ENCODE measurements around the gene UBE4B. TPM values are rescaled to one million over a fixed set of nuclear protein-coding genes. Genes with fewer than 3 reads are reported as not detected.
"Not testable (repeated sequence)": the region's sequence is repeated elsewhere in the genome, so short reads cannot be mapped to it uniquely, and the experiment has no call there.

UBE4B gene
- total RNA-seq, 1 donor from 2014 or later: 74.3 TPM

DNA sequence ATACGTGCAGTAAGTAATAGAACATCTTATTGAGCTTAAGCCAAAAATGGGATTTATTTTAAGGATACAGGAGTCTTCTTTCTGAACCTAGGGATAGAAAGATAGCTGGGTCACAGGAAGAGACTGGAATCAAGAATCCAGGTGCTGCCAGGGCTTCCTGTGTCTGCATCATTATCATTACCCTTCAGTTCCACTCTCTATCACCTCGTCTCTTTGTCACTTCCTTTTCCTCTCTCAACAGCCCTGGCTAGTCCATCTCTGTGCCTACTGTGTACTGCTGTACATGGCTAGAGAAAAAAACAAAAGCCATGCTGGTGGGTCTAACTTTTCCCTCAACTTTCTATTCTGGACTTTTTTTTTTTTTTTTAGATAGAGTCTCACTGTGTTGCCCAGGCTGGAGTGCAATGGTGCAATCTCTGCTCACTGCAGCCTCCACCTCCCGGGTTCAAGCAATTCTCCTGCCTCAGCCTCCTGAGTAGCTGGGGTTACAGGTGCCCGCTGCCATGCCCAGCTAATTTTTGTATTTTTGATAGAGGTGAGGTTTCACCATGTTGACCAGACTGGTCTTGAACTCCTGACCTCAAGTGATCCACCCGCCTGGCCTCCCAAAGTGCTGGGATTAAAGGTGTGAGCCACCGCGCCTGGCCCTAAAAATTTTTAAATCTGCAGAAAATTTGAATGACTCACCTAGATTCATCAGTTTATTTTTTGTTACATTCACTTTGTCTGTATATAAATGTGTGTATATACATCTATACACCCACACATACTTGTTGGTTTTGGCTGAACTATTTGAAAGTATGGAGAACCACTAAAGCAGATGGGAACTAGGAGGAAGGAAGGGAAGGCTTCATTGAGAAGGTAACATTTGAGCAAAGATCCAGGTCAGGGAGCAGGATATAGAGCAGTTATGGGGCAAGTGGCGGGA is 31.9 kb downstream of the UBE4B start:
- no peak for ATAC-seq (ENCODE audit: poor library complexity)
- intact Hi-C loops (cut with DNase I): no loop called here
- no peak for DNase-seq

DNA sequence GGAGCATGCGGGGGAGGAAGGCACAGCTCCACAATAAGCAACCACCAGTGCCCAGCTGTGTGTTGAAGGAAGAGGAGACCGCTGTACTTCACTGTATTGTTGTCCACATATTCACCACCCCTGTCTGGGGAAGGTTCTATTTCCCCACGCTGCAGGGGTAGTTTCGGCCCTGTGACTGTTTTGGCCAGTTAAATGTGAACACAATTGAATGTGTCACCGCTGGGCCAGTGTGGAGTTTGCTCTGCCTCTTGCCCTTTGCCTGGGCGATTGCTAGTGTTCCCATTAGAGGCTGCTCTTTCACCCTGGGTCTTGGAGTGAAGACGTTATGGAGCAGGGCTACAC is 32.6 kb downstream of the UBE4B start:
- intact Hi-C loops (cut with DNase I): no loop called here
- ATAC-seq (ENCODE audit: poor library complexity) (peak; percentile 45), DNase-seq (no peak)

DNA sequence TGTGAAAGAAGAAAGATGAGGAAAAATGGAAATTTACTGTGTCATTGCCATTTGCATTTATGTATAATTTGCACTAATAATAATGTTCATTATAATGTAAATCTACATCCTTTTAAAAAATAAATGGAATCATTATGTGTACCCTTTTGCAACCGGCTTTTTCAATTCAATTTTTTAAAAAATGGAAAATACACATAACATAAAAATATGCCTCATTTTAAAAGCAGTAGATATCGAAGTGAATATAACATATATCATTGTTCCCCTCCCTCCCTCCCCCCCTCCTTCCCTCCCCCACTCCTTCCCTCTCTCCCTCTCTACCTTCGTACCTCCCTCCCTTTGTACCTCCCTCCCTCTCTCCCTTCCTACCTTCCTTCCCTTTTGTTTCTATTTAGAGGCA is 33.0 kb downstream of the UBE4B start:
- intact Hi-C loops (cut with DNase I): no loop called here
- ATAC-seq (ENCODE audit: poor library complexity) (no peak), DNase-seq (no peak)

DNA sequence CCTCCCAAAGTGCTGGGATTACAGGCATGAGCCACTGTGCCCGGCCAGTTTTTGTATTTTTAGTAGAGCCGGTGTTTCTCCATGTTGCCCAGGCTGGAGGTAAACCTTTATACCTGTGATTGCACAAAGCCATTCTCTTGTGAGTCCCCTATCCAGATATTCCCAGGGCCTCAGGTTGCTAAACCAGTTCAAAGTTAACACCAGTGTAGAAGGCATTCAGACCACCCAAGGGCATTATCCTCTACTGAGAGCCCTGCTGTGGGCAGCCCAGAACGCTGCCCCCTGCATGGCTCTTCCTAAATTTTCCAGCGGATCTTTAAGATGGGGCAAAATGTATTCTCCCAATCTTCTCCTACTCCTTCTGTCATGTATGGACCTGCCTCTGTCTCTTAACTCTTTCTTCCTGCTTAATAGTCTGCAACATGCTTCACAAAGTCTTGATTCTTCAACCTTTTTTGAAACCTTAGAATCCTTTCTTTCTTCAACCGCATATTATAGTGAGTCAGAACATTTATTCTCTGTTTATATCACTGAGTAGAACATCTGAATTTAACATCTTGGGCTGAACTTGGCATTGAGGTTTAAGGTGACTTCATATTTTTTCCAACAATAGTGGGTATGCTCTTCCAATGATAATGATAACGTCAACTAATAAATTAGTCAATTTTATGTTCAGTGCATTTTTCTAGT is 36.0 kb downstream of the UBE4B start:
- ATAC-seq (ENCODE audit: poor library complexity): no peak
- intact Hi-C loops (cut with DNase I): no loop called here

DNA sequence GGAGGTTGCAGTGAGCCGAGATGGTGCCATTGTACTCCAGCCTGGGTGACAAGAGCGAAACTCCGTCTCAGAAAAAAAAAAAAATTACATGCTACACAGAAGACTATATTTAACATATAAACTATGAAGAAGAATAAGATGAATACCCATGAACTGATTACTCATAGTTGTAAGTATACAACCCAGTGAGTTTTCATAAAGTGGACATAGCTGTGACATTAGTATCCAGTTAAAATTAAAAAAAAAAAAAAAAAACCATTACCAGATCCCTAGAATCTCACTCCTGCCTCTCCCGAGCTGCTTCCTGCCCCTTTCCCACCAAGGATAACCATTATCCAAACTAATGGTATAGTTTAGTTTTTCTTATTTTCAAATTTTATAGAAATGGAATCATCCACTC is 37.4 kb downstream of the UBE4B start:
- DNase-seq: no peak
- intact Hi-C loops (cut with DNase I): no loop called here
- ATAC-seq (ENCODE audit: poor library complexity): no peak

More for the DNA sequence above, 36.0 kb downstream of the UBE4B start:
- DNase-seq: no peak

- ATAC-seq (ENCODE audit: poor library complexity) (no peak), DNase-seq (no peak)
- intact Hi-C loops (cut with DNase I): no loop called here
Observed at GRCh38 chr1:10071640-10072039, 38.9 kb downstream of the UBE4B start.

DNA sequence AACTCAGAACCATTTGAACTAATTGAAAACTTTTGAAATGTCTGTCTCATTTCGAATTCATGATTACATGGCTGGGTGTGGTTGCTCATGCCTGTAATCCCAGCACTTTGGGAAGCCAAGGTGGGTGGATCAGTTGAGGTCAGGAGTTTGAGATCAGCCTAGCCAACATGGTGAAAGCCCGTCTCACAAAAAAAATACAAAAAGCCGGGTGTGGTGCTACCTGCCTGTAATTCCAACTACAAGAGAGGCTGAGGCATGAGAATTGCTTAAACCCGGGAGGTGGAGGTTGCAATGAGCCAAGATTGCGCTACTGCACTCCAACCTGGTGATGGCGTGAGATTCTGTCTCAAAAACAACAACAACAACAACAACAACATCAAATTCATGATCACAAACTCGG is 40.6 kb downstream of the UBE4B start:
- intact Hi-C loops (cut with DNase I); DNase-seq; ATAC-seq (ENCODE audit: poor library complexity): not testable (repeated sequence)

DNA sequence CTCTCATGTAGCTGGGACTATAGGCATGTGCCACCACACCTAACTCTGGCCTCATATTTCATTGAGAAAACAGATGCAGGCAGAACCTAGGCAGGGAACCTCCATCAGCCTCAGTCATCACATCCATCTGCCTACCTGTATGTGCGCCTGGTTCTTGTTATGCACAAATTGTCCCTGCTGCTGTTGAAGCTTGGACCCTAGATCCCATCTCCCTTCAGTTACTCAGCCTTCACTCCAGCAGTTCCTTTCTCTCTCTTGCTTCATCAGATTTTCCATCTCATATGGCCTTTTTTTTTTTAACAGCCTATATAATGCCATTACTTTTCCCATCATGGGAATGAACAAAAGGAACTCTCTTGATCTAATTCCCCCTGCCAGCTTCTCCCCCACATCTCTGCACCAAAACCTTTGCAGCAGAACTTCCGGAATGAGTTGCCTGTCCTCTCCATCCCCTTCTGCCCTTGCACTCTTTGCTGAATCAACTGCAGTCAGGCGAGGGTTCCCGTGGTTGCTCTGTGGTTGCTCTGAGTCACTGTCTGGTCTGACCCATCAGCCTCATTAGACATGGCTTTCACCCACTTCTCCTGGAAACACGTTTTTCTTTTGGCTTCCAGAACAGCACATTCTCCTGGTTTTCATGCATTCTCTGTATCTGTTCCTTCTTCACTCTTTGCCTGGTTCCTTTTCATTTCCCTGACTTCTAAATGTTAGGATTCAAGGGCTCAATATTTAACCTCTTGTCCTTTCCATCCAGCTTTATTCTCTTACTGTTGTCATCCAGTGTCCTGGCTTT is 41.5 kb downstream of the UBE4B start:
- DNase-seq (no peak), ATAC-seq (ENCODE audit: poor library complexity) (peak; percentile 25)
- intact Hi-C loops (cut with DNase I): no loop called here

- intact Hi-C loops (cut with DNase I): no loop called here
- no peak for DNase-seq
- ATAC-seq (ENCODE audit: poor library complexity): peak; percentile 43
Observed at GRCh38 chr1:10074852-10075730, 42.3 kb downstream of the UBE4B start.

- intact Hi-C loops (cut with DNase I): no loop called here
- no peak for ATAC-seq (ENCODE audit: poor library complexity)
- no peak for DNase-seq
Observed at GRCh38 chr1:10075732-10076131, 43.0 kb downstream of the UBE4B start.

DNA sequence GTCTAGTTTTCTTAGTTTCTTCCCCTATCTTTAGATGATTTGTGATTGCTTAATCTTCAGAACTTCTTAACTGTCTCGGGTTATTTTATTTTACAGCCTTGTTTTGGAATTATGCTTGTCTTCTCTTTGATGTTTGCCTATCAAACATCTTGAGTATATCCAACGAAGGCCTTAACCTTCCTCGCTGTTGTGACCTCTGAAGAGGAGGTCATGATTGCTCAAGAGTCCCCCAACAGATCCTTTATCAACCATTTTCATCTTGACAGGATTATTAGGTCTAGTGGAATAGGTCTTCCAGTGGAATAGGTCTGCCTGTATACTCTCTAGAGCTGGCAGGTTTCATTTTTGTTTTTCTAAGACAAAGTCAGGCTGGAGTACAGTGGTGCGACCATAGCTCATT is 45.7 kb downstream of the UBE4B start:
- intact Hi-C loops (cut with DNase I): no loop called here
- no peak for DNase-seq
- no peak for ATAC-seq (ENCODE audit: poor library complexity)

- ATAC-seq (ENCODE audit: poor library complexity): no peak
- intact Hi-C loops (cut with DNase I): no loop called here
Observed at GRCh38 chr1:10080523-10080922, 47.8 kb downstream of the UBE4B start.

DNA sequence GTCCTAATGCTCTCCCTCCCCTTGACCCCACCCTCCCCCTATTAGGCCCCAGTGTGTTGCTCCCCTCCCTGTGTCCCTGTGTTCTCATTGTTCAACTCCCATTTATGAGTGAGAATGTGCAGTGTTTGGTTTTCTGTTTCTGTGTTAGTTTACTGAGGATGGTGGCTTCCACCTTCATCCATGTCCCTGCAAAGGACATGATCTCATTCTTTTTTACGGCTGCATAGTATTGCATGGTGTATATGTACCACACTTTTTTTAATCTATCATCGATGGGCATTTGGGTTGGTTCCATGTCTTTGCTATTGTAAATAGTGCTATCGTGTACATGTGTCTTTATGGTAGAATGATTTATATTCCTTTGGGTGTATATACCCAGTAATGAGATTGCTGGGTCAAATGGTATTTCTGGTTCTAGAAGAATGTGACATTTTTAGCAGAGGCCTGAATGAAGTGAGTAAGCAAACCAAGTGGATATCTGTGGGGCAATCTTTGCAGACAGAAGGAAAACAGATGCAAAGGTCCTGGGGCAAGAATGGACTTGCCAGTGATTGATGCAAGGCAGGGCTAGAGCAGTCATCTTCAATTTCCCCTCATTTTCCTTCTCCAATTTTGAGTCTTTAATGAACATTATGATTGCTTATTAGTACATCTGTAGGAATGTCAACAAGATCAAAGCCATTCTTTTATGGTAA is 50.2 kb downstream of the UBE4B start:
- intact Hi-C loops (cut with DNase I): no loop called here
- ATAC-seq (ENCODE audit: poor library complexity) (no peak), DNase-seq (no peak)

More at GRCh38 chr1:10080523-10080922, 47.8 kb downstream of the UBE4B start:
- no peak for DNase-seq

DNA sequence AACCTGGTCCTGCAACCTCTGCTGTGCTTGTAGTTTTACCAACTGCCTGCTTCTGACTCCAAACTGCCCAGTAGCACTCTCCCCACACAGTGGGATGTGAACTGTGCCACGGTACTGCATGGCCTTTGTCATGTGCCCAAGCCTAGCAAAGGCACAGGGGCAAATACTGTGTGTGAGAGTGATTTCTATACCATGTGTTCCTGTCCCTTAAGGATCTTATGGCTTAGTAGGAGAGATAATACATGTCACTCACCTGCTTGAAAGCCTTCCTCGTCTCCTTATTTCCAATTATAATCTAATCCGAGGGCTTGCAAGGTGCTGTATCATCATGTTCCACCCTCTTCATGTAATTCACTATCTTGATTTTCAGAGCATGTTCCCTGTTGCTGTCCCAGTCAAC is 51.3 kb downstream of the UBE4B start:
- DNase-seq (no peak), ATAC-seq (ENCODE audit: poor library complexity) (no peak)
- intact Hi-C loops (cut with DNase I): no loop called here

DNA sequence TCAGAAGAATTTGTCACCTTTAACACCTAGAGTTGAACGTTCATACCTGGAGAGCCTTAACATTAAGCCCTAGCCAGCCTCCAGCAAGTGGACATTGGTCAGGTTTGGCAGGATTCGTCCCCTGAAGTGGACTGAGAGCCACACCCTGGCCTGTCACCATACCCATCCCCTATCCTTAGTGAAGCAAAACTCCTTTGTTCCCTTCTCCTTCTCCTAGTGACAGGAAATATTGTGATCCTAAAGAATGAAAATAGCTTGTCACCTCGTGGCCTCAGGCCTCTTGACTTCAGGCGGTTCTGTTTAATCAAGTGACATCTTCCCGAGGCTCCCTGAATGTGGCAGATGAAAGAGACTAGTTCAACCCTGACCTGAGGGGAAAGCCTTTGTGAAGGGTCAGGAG is 52.3 kb downstream of the UBE4B start:
- DNase-seq (no peak), ATAC-seq (ENCODE audit: poor library complexity) (peak; percentile 44)
- intact Hi-C loops (cut with DNase I): no loop called here

GRCh38 chr1:10087210-10087609 is 54.5 kb downstream of the UBE4B start:
- DNase-seq (no peak), ATAC-seq (ENCODE audit: poor library complexity) (no peak)
- intact Hi-C loops (cut with DNase I): no loop called here

GRCh38 chr1:10101929-10102328 is 69.2 kb downstream of the UBE4B start:
- ATAC-seq (ENCODE audit: poor library complexity): no peak
- intact Hi-C loops (cut with DNase I): loop anchor here (10.0 kb wide), 1 partner anchor 47 kb away; no protein-coding TSS in a partner anchor
- no peak for DNase-seq

DNA sequence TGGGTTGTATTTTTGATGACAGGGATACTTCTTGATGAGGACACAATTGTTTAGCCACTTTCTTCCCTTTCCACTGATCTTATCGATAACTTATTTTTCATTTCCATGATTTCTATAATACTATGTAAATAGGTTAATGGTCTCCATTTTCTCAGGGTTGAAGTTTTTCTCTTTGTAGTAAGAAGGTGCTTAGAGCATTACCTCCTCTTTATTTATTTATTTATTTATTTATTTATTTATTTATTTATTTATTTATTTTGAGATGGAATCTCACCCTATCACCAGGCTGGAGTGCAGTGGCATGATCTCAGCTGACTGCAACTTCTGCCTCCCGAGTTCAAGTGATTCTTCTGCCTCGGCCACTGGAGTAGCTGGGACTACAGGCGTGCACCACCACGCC is 70.4 kb downstream of the UBE4B start:
- DNase-seq: no peak
- intact Hi-C loops (cut with DNase I): loop anchor here (10.0 kb wide), 1 partner anchor 48 kb away; no protein-coding TSS in a partner anchor
- ATAC-seq (ENCODE audit: poor library complexity): no peak

All from Right ventricle myocardium superior (tissue), 1 donor.